SK-N-SH (cell line): ENCODE results near the gene CYTH4.

Source experiments
- FOSL2 ChIP-seq: IDR thresholded peaks from 2 replicates; pipeline ENCODE4 v1.4.0; 2012; ENCODE audit warnings: low read depth, mild to moderate bottlenecking, moderate library complexity, borderline replicate concordance
- GABPA ChIP-seq: IDR thresholded peaks from 2 replicates; pipeline ENCODE4 v1.4.0; 2012; ENCODE audit warnings: low read depth, mild to moderate bottlenecking
- GATA2 ChIP-seq: sonication (generic); formaldehyde crosslinking; IDR thresholded peaks from 2 replicates; pipeline ENCODE4 v1.5.0; 2020; ENCODE audit warnings: mild to moderate bottlenecking, missing genetic modification reagents
- MXI1 ChIP-seq: IDR thresholded peaks from 2 replicates; pipeline ENCODE4 v1.6.1; 2012; ENCODE audit warnings: mild to moderate bottlenecking, low read depth, low read length, improper control_type of control experiment
- RAD21 ChIP-seq: IDR thresholded peaks from 2 replicates; pipeline ENCODE4 v1.6.1; 2012; ENCODE audit warnings: mild to moderate bottlenecking, low read length
- TF ChIP-seq, protein P1 (sequence below): fragments of 200-600 bp; sonication (generic); IDR thresholded peaks from 2 replicates; pipeline ENCODE4 v1.6.1; 2017; ENCODE audit warnings: antibody characterized with exemption, mild to moderate bottlenecking, moderate library complexity
- TF ChIP-seq, protein P2 (sequence below): IDR thresholded peaks from 2 replicates; pipeline ENCODE4 v1.4.0; 2012; ENCODE audit warnings: low read depth, borderline replicate concordance

DNA sequence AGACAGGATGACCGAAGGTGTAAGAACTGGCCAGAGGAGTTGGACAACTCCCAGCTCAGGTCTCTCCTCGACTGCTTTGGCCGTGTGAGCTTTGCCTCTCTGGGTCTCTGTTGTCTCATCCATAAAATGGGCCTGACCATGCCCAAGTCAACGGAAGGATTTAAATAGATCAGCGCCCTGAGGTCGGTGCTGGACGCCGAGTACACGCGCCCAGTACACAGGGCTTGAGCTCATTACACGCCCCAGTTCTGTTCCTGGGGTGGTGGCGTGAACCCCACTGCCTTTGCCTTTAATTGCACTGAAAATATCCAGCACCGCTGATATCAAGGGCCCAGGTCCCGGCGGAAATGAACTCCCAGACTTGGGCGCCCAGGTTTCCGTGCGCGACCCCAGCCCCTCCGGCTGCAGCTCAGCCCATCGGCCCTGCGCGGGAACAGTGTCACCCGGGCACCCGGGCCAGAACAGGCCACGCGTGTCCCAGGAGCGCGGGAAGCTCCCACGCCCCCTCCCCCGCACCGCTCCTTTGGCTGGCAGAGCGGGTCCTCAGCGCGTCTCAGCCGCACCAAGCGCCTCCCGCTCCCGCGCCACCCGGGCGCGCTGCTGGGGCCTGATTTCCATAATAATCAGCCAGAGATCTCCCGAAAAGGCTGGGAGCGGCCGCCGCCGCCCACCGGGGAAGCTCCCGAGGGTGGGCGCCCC lies 42.2 kb downstream of the CYTH4 start:
- TF ChIP-seq RAD21 (no peak), GABPA (no peak), MXI1 (no peak), FOSL2 (no peak), GATA2 (CRISPR knock-in tag) (no peak)
- TF ChIP-seq, protein P1, sequence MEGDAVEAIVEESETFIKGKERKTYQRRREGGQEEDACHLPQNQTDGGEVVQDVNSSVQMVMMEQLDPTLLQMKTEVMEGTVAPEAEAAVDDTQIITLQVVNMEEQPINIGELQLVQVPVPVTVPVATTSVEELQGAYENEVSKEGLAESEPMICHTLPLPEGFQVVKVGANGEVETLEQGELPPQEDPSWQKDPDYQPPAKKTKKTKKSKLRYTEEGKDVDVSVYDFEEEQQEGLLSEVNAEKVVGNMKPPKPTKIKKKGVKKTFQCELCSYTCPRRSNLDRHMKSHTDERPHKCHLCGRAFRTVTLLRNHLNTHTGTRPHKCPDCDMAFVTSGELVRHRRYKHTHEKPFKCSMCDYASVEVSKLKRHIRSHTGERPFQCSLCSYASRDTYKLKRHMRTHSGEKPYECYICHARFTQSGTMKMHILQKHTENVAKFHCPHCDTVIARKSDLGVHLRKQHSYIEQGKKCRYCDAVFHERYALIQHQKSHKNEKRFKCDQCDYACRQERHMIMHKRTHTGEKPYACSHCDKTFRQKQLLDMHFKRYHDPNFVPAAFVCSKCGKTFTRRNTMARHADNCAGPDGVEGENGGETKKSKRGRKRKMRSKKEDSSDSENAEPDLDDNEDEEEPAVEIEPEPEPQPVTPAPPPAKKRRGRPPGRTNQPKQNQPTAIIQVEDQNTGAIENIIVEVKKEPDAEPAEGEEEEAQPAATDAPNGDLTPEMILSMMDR, result no peak
- TF ChIP-seq, protein P2, sequence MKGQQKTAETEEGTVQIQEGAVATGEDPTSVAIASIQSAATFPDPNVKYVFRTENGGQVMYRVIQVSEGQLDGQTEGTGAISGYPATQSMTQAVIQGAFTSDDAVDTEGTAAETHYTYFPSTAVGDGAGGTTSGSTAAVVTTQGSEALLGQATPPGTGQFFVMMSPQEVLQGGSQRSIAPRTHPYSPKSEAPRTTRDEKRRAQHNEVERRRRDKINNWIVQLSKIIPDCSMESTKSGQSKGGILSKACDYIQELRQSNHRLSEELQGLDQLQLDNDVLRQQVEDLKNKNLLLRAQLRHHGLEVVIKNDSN, result no peak
